NK-92 treated with Interleukin-12 subunit alpha and Interleukin-12 subunit beta, amount 100 ng/mL, for 24 hours (cell line): ENCODE measurements around the gene ZFP36L1.

ENCODE experiments used
- DNase-seq: peaks from one replicate; lab custom pipeline; 2025; lab: John Stamatoyannopoulos, UW

Gene ZFP36L1

GRCh38 chr14:68795597-68796417, 2.9 kb upstream of the ZFP36L1 start:
- peak; percentile 79 for DNase-seq

- peak; percentile 47 for DNase-seq
These were observed 2.2 kb upstream of the ZFP36L1 start for GRCh38 chr14:68794851-68795596.

- peak; percentile 82 for DNase-seq
These were observed 1.4 kb upstream of the ZFP36L1 start for GRCh38 chr14:68794130-68794850.

- DNase-seq = peak; percentile 63
These were observed 865 bp upstream of the ZFP36L1 start for GRCh38 chr14:68793734-68794129.

- DNase-seq = no peak
These were observed 239 bp downstream of the ZFP36L1 start for GRCh38 chr14:68792678-68792978.

GRCh38 chr14:68791902-68792677, 777 bp downstream of the ZFP36L1 start:
- peak; percentile 40 for DNase-seq

- DNase-seq = no peak
These were observed 1.6 kb downstream of the ZFP36L1 start for GRCh38 chr14:68791078-68791901.

GRCh38 chr14:68790644-68791077, 2.2 kb downstream of the ZFP36L1 start:
- DNase-seq = no peak

- no peak for DNase-seq
These were observed 2.8 kb downstream of the ZFP36L1 start for GRCh38 chr14:68789821-68790643.

GRCh38 chr14:68788996-68789820, 3.7 kb downstream of the ZFP36L1 start:
- peak; percentile 77 for DNase-seq

- no peak for DNase-seq
These were observed 4.4 kb downstream of the ZFP36L1 start for GRCh38 chr14:68788275-68788995.

- DNase-seq = no peak
These were observed 5.5 kb downstream of the ZFP36L1 start for GRCh38 chr14:68787092-68787992.

- DNase-seq = no peak
These were observed 6.3 kb downstream of the ZFP36L1 start for GRCh38 chr14:68786491-68787091.

- DNase-seq = no peak
These were observed 7.1 kb downstream of the ZFP36L1 start for GRCh38 chr14:68785534-68786490.

- DNase-seq = no peak
These were observed 7.8 kb downstream of the ZFP36L1 start for GRCh38 chr14:68784978-68785533.
